ENCODE results near the gene SFSWAP.

SFSWAP gene

GRCh38 chr12:131796754-131797587, 86.1 kb downstream of the SFSWAP start:
- H3K27ac ChIP-seq (replicated peaks): no peak overlapping the region
- H3K27me3 ChIP-seq (ENCODE audit: insufficient read depth, poor library complexity, severe bottlenecking): no peaks in the 10 kb centered on the region
- no peak for TF ChIP-seq SPI1 (IDR thresholded peaks at IDR 0.05; ENCODE audit: borderline replicate concordance, low read depth)
- TF ChIP-seq GABPA (IDR thresholded peaks at IDR 0.05; ENCODE audit: low read depth): no peak
- TF ChIP-seq POLR2AphosphoS5 (IDR thresholded peaks at IDR 0.05; ENCODE audit: low read depth): no peak
- TF ChIP-seq CTCF (IDR thresholded peaks at IDR 0.05; ENCODE audit: insufficient read depth, low read length): no peak
- TF ChIP-seq REST (IDR thresholded peaks at IDR 0.05; ENCODE audit: insufficient replicate concordance, low read depth): no peak
- no peak overlapping the region for H3K4me3 ChIP-seq (replicated peaks; ENCODE audit: insufficient read depth, low read length)
- DNase-seq (ENCODE audit: low read depth in 1 of 2, low spot score in 1 of 2): no peak

- no peaks in the 10 kb centered on the region for H3K27me3 ChIP-seq (ENCODE audit: insufficient read depth, poor library complexity, severe bottlenecking)
- TF ChIP-seq POLR2AphosphoS5 (IDR thresholded peaks at IDR 0.05; ENCODE audit: low read depth): no peak
- TF ChIP-seq SPI1 (IDR thresholded peaks at IDR 0.05; ENCODE audit: borderline replicate concordance, low read depth): no peak
- no peak for TF ChIP-seq GABPA (IDR thresholded peaks at IDR 0.05; ENCODE audit: low read depth)
- TF ChIP-seq CTCF (IDR thresholded peaks at IDR 0.05; ENCODE audit: insufficient read depth, low read length): no peak
- TF ChIP-seq REST (IDR thresholded peaks at IDR 0.05; ENCODE audit: insufficient replicate concordance, low read depth): no peak
- no peak overlapping the region for H3K27ac ChIP-seq (replicated peaks)
- DNase-seq (ENCODE audit: low read depth in 1 of 2, low spot score in 1 of 2): no peak
- no peak overlapping the region for H3K4me3 ChIP-seq (replicated peaks; ENCODE audit: insufficient read depth, low read length)
These were observed 86.7 kb downstream of the SFSWAP start for GRCh38 chr12:131797588-131797934.

- Histone ChIP-seq H3K27ac (replicated peaks) (no peak overlapping the region), H3K4me3 (replicated peaks; ENCODE audit: insufficient read depth, low read length) (no peak overlapping the region), H3K27me3 (ENCODE audit: insufficient read depth, poor library complexity, severe bottlenecking) (no peaks in the 10 kb centered on the region)
- TF ChIP-seq GABPA (IDR thresholded peaks at IDR 0.05; ENCODE audit: low read depth): no peak
- no peak for TF ChIP-seq CTCF (IDR thresholded peaks at IDR 0.05; ENCODE audit: insufficient read depth, low read length)
- no peak for TF ChIP-seq POLR2AphosphoS5 (IDR thresholded peaks at IDR 0.05; ENCODE audit: low read depth)
- TF ChIP-seq REST (IDR thresholded peaks at IDR 0.05; ENCODE audit: insufficient replicate concordance, low read depth): no peak
- no peak for TF ChIP-seq SPI1 (IDR thresholded peaks at IDR 0.05; ENCODE audit: borderline replicate concordance, low read depth)
- no peak for DNase-seq (ENCODE audit: low read depth in 1 of 2, low spot score in 1 of 2)
These were observed 88.3 kb downstream of the SFSWAP start for GRCh38 chr12:131799195-131799594.

Data from HL-60 (cell line).